ENCODE results near the gene KRT39. TPM values are rescaled to one million over a fixed set of nuclear protein-coding genes. Genes with fewer than 3 reads are reported as not detected.

Gene KRT39
- total RNA-seq, 3 donors from 2014 or later: not detected

DNA sequence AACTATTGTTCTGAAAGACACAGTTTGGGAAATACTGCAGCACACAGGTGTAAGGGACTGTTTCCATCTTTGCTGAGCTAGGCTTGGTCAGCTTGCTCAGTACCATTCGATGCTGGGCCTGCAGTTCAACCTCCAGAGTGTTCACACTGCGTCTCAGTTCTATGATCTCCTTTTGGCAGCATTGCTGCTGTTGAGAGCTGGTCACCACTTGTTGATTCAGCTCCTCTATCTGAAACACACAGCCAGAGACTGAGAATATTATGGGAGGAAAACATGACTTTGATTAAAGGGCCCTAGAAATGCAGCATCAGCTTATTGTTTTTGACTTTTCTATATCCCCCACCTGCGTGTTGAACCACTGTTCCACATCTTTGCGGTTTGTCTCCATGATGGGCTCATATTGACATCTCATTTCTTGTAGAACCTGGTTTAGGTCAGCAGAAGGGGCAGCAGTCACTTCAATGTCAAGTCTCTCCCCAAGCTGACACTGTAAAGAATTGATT lies 4.6 kb downstream of the KRT39 start:
- peaks cover 5% of the 10 kb centered on the region for H3K4me1 Mint-ChIP-seq (ENCODE audit: low read depth)

DNA sequence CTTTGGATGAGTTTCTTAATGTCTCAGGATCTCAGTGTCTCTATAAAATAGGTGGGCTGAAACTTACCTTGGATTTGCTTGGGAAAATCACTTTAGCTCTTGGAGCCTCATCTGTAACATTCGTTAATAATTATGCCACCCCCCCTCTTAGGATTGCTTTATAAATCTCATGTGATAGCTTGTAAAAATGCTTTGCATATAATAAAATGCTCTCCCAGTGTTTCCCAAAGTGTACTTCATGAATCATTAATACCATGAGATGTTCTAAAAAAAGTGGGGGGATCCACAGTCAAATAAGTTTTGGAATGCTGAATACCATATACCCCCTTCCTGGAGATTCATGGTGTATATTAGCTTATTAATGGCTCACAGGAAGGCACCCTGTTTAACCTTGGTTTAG lies 5.2 kb downstream of the KRT39 start:
- H3K4me3 Mint-ChIP-seq: no peak overlapping the region
- no peak for ATAC-seq

More for the DNA sequence above, 4.6 kb downstream of the KRT39 start:
- DNase-seq: no peak
- ATAC-seq: no peak
- Mint-ChIP-seq H3K36me3 (ENCODE audit: insufficient read depth) (no peaks in the 10 kb centered on the region), H3K27me3 (ENCODE audit: low read depth) (peaks cover 8% of the 10 kb centered on the region), H3K9me3 (no peaks in the 10 kb centered on the region), H3K4me3 (no peak overlapping the region)

DNA sequence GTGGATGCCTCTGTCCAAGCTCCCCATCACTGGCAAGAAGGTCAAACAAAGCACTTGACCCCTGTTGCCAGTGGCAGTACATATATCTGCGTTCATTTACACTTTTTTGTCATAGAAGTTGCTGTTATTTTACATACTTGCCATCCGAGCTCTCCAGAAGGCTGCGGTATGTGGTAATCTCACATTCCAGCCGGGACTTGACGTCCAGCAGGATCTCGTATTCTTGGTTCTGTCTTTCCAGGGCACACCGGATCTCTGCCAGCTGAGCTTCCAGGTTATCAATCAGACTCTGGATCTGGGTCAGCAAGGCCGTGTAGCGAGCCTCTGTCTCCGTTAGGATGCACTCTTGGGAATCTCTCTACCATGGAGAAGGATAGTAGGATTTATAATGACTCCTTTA lies 6.6 kb downstream of the KRT39 start:
- H3K27me3 Mint-ChIP-seq (ENCODE audit: low read depth): peaks cover 4% of the 10 kb centered on the region

More for the DNA sequence above, 5.2 kb downstream of the KRT39 start:
- Mint-ChIP-seq H3K9me3 (no peaks in the 10 kb centered on the region), H3K4me1 (ENCODE audit: low read depth) (peaks cover 5% of the 10 kb centered on the region), H3K27me3 (ENCODE audit: low read depth) (peaks cover 8% of the 10 kb centered on the region), H3K36me3 (ENCODE audit: insufficient read depth) (no peaks in the 10 kb centered on the region)
- DNase-seq: no peak

DNA sequence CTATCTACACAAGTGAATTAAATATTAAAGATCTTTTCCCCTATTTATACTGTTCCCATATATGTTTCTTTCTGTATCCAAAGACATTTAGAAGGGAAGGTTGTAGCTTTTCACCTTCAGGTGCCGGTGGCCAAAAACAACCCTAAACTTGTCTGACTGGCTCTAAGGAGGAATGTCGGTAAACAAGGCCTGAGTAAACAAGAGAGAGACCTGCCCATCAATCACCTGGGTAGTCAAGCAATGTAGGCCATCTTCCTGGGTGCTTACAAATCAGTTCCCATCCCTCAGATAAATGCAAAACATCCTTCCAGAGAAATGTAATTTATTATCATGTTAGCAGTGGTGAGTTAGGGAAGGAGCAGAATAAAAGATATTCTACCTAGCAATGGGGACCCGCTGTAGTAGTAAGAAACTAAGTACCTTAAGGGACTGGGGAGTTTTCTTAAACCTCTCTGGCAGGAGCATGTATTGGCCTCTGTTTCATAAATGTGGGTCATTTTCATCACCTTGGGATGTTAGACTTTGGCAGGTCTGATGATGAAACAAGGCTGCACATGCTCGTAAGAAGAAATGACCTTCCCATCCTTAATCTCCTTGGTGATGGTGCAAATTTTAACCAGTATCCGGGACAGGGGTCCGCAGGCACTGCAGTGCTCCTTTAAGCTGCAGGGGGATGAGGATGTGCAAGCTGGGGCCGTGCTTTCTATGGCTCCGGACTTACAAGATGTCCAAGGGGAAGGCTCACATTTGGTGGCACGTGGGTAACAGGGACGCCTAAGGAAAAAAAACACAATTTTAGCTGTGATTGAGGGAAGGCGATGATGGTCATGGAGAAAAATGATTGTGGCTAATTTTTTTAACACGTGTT lies 8.4 kb downstream of the KRT39 start:
- Mint-ChIP-seq H3K4me3 (no peak overlapping the region), H3K4me1 (ENCODE audit: low read depth) (no peaks in the 10 kb centered on the region), H3K36me3 (ENCODE audit: insufficient read depth) (no peaks in the 10 kb centered on the region), H3K27me3 (ENCODE audit: low read depth) (peaks cover 7% of the 10 kb centered on the region), H3K9me3 (no peaks in the 10 kb centered on the region)
- DNase-seq: no peak
- ATAC-seq: no peak

More for the DNA sequence above, 6.6 kb downstream of the KRT39 start:
- ATAC-seq: no peak
- Mint-ChIP-seq H3K4me1 (ENCODE audit: low read depth) (peaks cover 5% of the 10 kb centered on the region), H3K36me3 (ENCODE audit: insufficient read depth) (no peaks in the 10 kb centered on the region), H3K4me3 (no peak overlapping the region), H3K9me3 (no peaks in the 10 kb centered on the region)
- DNase-seq: no peak

DNA sequence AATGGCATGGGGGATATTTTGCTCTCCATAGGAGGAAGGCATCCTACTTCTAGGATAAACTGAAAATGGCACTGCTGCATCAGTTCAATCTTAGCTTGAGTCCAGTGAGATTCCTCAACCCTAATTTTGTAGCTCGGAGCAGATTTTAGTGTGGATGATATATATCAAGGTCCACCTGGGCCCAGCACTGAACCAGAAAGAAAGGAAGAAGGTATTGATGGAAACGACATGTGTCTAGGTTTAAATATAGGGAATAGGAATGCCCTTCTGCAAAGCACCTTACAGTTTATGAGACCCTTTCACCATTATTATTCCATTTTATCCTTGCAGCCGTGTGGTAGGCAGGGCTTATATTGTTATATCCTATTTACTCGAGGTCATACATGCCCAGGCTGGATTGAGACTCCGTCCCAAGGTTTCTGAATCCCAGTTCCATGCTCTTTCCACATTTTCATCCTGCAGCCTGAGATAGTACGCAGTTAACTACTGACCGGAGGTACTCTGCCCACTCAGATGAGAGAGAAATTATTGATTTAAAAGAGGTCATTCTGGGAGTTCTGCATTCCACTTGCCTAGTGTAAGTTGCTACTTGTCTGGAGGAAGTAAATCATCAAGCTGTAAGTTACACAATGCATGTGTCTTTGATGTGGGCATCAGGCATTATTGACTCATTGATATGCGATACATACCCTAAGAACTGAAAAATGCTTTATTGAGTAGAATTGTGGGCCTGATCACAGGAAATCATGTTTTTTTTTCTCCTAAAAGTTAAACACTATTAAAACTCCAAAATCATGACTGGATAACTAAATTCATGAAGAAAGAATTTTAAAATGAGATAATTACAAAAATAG lies 10.1 kb downstream of the KRT39 start:
- Mint-ChIP-seq H3K4me1 (ENCODE audit: low read depth) (no peaks in the 10 kb centered on the region), H3K9me3 (no peaks in the 10 kb centered on the region), H3K36me3 (ENCODE audit: insufficient read depth) (no peaks in the 10 kb centered on the region), H3K4me3 (no peak overlapping the region), H3K27me3 (ENCODE audit: low read depth) (peaks cover 16% of the 10 kb centered on the region)
- ATAC-seq (no peak), DNase-seq (no peak)

DNA sequence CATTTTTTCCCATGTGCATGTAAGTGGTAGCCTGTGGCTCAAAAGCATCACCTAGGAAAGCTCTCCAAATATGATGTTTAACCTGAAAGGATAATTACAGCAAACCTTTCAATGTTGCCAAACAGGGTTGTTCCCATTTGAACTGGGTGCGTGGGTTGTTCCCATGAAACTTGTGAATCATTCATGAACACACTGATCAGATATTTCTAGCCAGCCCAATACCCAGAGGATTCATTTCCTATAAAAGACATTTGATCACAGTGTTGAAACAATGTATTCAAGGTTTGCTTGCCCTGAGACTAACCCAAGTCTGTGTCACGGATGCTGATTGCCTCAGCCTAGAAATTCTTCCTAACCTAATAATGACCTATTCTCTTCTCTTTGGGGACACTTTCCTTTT lies 12.9 kb downstream of the KRT39 start:
- no peak for DNase-seq
- H3K27me3 Mint-ChIP-seq (ENCODE audit: low read depth): peaks cover 34% of the 10 kb centered on the region
- H3K4me3 Mint-ChIP-seq: no peak overlapping the region
- no peaks in the 10 kb centered on the region for H3K36me3 Mint-ChIP-seq (ENCODE audit: insufficient read depth)
- no peaks in the 10 kb centered on the region for H3K9me3 Mint-ChIP-seq
- peak in 1 of 2 donors; percentile 37 for ATAC-seq
- no peaks in the 10 kb centered on the region for H3K4me1 Mint-ChIP-seq (ENCODE audit: low read depth)

DNA sequence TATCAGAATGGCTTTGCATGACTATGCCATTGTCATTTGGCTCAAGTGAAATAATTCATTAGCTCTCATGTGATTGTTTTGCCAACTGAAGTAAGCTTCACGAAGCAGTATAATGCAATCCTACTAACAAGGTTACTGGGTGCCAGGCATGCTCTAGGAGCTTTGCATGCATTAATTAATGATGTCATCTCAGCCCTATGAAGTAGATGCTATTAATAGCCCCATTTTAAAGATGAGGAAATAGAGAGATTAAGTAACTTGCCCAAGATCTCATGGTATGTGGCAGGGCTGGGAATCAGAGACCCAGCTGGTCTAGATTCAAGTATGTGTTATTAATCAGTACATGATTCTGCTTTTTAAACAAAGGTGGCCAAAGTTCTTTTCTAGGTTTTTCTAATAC lies 14.1 kb downstream of the KRT39 start:
- Mint-ChIP-seq H3K36me3 (ENCODE audit: insufficient read depth) (no peaks in the 10 kb centered on the region), H3K27me3 (ENCODE audit: low read depth) (peaks cover 45% of the 10 kb centered on the region)
- no peak for ATAC-seq

DNA sequence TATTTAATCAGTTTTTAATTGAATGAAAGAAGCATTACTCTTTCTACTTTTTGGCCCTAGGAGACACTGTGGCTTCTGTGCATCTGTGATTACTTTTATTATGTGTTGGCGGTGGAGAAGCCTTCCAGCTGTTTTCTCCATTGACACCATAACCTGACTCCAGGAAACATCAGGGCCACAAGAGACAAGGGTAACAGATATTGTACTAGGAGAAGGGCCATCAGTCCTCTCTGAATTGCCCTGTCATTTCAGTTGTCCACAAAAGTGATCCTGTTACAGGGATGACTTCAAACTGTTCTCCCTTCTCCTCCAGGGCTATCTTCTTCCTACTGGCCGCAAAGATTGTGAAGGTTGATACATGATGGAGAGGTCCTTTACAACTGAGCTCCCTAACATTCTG lies 14.6 kb downstream of the KRT39 start:
- Mint-ChIP-seq H3K27me3 (ENCODE audit: low read depth) (peaks cover 48% of the 10 kb centered on the region), H3K4me1 (ENCODE audit: low read depth) (no peaks in the 10 kb centered on the region), H3K9me3 (no peaks in the 10 kb centered on the region), H3K36me3 (ENCODE audit: insufficient read depth) (no peaks in the 10 kb centered on the region), H3K4me3 (no peak overlapping the region)
- ATAC-seq (no peak), DNase-seq (no peak)

More for the DNA sequence above, 14.1 kb downstream of the KRT39 start:
- DNase-seq: no peak
- Mint-ChIP-seq H3K9me3 (no peaks in the 10 kb centered on the region), H3K4me3 (no peak overlapping the region), H3K4me1 (ENCODE audit: low read depth) (no peaks in the 10 kb centered on the region)

DNA sequence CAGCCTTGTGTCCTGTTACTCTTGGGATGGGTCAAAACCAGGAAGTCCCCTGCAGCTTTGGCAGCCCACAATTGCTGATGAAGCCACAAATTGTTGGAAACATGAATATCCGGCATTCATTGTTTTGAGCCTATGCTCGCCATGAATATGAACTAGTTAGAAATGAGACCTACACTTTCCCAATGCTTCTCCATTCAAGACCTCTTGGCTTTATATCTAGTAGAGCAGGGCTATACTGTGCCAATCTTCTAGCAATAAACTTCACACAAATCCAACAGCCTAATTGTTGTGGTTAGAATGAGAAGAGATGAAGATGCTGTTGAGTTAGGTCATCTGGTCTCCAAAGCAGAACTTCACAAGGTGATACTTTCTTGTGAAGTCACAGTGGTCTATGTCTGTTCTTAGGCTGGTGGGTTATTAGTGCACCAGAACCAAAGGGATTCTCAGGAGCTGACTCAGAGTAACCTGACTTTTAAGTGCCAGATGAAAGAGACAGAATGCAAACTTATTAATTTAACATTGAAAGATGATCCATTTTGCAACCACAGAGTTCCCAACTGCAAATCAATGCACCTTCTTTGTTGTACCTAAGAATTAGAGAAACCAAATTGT lies 15.6 kb downstream of the KRT39 start:
- Mint-ChIP-seq H3K4me1 (ENCODE audit: low read depth) (no peaks in the 10 kb centered on the region), H3K36me3 (ENCODE audit: insufficient read depth) (no peaks in the 10 kb centered on the region), H3K27me3 (ENCODE audit: low read depth) (peaks cover 57% of the 10 kb centered on the region), H3K4me3 (no peak overlapping the region), H3K9me3 (no peaks in the 10 kb centered on the region)
- no peak for DNase-seq
- ATAC-seq: peak in 1 of 2 donors; percentile 18

DNA sequence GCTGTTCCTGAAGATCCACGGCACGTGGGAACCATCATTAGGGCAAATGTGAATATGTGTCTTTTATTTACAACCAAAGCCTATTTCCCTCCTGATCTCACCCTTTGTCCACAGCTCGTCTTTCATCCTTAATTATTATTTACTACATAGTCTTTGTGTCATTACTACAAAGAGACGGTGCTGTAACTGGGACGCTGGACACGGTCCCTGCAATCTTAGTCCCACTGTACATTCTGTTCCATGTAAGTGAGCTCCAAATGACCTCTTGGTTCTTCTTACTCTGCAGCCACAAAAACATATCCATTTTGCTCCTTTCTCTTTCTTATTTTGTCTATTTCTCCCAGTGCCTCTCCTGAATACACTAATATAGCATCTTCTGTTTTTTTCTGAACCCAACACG lies 16.6 kb downstream of the KRT39 start:
- H3K27me3 Mint-ChIP-seq (ENCODE audit: low read depth): peaks cover 66% of the 10 kb centered on the region
- H3K36me3 Mint-ChIP-seq (ENCODE audit: insufficient read depth): no peaks in the 10 kb centered on the region
- H3K4me3 Mint-ChIP-seq: no peak overlapping the region
- H3K4me1 Mint-ChIP-seq (ENCODE audit: low read depth): no peaks in the 10 kb centered on the region
- DNase-seq (no peak), ATAC-seq (no peak)
- H3K9me3 Mint-ChIP-seq: no peaks in the 10 kb centered on the region

DNA sequence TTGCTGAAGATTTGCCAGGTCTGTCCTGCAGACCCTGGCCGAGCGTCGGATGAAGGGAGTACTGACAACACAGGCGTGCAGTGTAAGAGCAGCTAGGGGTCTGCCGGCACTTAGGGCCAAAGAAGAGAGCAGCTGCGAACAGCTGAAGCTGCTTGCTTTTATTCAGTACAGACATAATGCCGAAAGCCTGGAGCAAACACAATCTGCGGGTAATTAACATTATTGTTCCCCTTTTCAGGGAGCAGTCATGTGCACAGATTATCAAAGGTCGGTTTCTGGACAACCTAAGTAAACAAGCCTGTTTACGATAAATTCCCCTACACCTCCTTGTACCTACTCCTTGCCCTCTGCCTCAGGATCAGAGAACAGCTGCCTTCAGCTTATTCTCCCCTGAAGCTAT lies 17.3 kb downstream of the KRT39 start:
- H3K4me3 Mint-ChIP-seq: no peak overlapping the region
- no peaks in the 10 kb centered on the region for H3K4me1 Mint-ChIP-seq (ENCODE audit: low read depth)
- DNase-seq (no peak), ATAC-seq (no peak)
- H3K36me3 Mint-ChIP-seq (ENCODE audit: insufficient read depth): no peaks in the 10 kb centered on the region
- no peaks in the 10 kb centered on the region for H3K9me3 Mint-ChIP-seq
- H3K27me3 Mint-ChIP-seq (ENCODE audit: low read depth): peaks cover 70% of the 10 kb centered on the region

DNA sequence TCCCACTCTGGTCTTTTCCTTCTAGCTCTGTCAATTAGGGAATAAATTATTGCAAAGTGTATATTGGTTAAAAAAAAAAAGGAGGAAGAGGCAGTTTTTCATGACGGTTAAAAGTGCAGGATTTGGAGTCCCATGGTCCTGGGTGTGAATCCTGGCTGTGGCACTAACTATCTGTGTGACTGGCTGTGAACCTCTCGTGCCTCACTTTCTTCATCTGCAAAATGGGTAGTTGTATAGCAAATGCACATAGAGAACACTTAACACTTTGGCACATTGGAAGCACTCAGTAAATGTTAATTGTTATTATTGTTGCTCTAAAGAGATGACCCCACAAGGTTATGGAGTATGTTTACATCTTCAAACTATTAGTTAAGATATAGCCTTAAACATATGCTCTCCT lies 18.8 kb downstream of the KRT39 start:
- DNase-seq: no peak
- no peak overlapping the region for H3K4me3 Mint-ChIP-seq
- no peak for ATAC-seq
- H3K27me3 Mint-ChIP-seq (ENCODE audit: low read depth): peaks cover 68% of the 10 kb centered on the region
- H3K4me1 Mint-ChIP-seq (ENCODE audit: low read depth): no peaks in the 10 kb centered on the region
- H3K9me3 Mint-ChIP-seq: no peaks in the 10 kb centered on the region
- no peaks in the 10 kb centered on the region for H3K36me3 Mint-ChIP-seq (ENCODE audit: insufficient read depth)

DNA sequence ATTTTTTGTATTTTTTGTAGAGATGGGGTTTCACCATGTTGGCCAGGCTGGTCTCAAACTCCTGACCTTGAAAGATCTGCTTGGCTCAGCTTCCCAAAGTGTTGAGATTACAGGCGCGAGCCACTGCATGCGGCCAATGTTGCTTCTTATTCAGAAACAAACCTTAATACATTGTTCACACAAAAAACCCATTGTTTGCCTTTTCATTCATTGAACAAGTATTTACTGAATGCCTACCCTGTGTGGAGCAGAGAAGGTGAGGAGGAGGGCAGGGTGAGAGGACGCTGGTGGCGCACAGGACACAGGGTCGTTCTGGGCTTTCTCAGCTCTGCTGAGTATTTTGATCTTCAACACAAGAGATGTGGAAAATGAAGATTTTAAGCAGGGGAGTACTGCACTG lies 21.3 kb downstream of the KRT39 start:
- H3K9me3 Mint-ChIP-seq: no peaks in the 10 kb centered on the region
- no peak for ATAC-seq
- no peak overlapping the region for H3K4me3 Mint-ChIP-seq
- no peaks in the 10 kb centered on the region for H3K36me3 Mint-ChIP-seq (ENCODE audit: insufficient read depth)
- H3K4me1 Mint-ChIP-seq (ENCODE audit: low read depth): no peaks in the 10 kb centered on the region
- peaks cover 56% of the 10 kb centered on the region for H3K27me3 Mint-ChIP-seq (ENCODE audit: low read depth)
- DNase-seq: no peak

DNA sequence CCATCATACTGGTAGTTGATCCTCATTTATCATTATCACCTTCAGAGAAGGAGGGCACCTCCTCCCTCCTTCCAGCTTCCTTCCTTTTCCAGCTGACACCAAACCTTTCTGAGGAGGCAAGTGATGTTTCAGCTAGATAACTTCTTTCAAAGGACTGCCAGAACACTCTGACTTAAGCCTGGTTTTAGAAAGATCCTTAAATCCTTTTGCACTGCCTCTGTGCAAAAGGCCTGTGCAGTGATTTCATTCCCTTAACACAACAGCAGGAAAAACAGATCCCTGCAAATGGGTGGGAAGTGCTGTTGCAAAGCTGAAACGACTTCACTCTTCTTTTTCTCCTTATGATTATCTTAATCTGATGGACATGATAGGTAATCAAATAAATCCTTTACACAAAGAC lies 22.2 kb downstream of the KRT39 start:
- Mint-ChIP-seq H3K27me3 (ENCODE audit: low read depth) (peaks cover 50% of the 10 kb centered on the region), H3K4me1 (ENCODE audit: low read depth) (no peaks in the 10 kb centered on the region), H3K9me3 (no peaks in the 10 kb centered on the region), H3K36me3 (ENCODE audit: insufficient read depth) (no peaks in the 10 kb centered on the region), H3K4me3 (no peak overlapping the region)
- no peak for DNase-seq
- no peak for ATAC-seq
